Activated naive CD4-positive, alpha-beta T cell treated with anti-CD3 and anti-CD28 coated beads, Interleukin-2, amount 50 U/mL, for 24 hours (primary cell): ENCODE data around the gene YDJC.
"Not testable (repeated sequence)": the region's sequence is repeated elsewhere in the genome, so short reads cannot be mapped to it uniquely, and the experiment has no call there.

ENCODE experiments used
- H3K27ac Mint-ChIP-seq: one replicate; pipeline ENCODE4 v1.8.0; 2021; ENCODE audit warnings: mild to moderate bottlenecking, mixed read lengths
- H3K27me3 Mint-ChIP-seq: one replicate; pipeline ENCODE4 v1.8.0; 2021; ENCODE audit warnings: mixed read lengths
- H3K36me3 Mint-ChIP-seq: one replicate; pipeline ENCODE4 v1.8.0; 2021; ENCODE audit warnings: mixed read lengths
- H3K4me1 Mint-ChIP-seq: one replicate; pipeline ENCODE4 v1.8.0; 2021; ENCODE audit warnings: mixed read lengths
- H3K4me3 Mint-ChIP-seq: one replicate; pipeline ENCODE4 v1.8.0; 2021; ENCODE audit warnings: mild to moderate bottlenecking, mixed read lengths
- H3K9me3 Mint-ChIP-seq: one replicate; pipeline ENCODE4 v1.8.0; 2021; ENCODE audit warnings: mixed read lengths

The YDJC gene

DNA sequence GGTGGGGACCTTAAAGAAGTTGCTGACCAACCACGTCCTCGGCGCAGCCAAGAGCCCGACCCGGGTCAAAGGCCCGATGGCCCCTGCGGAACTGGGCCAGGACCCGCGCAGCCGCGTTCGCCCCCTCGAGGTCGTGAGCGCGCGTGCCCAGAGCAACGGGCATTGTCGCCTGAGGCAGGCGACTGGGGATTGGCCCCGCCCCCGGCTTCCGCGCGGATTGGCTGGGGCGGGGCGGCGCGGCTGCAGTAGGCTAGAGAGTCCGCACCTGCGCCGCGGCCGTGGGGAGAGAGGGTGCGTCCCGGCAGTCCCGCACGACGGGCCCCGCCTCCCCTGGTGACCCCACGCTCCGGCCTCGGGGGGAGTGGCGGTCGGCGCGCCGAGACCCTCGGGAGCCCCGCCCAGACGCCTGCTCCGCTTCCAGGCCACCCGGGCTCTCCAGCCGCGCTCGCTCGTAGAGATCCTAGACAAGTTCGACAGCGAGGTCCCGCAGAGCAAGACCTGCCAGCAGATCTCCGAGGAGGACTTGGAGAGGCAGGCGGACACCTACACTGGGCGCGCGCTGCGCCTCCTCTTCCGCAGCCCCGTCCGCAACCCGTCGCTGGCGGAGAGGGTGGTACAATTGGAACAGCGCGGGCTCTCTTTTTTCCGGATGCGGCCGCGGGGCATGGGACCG is 27.7 kb upstream of the YDJC start:
- no peaks in the 10 kb centered on the region for H3K36me3 Mint-ChIP-seq
- no peaks in the 10 kb centered on the region for H3K27me3 Mint-ChIP-seq
- H3K4me1 Mint-ChIP-seq: peaks cover 17% of the 10 kb centered on the region
- H3K27ac Mint-ChIP-seq: no peak overlapping the region
- H3K9me3 Mint-ChIP-seq: no peaks in the 10 kb centered on the region
- peak overlapping the region; percentile 85 for H3K4me3 Mint-ChIP-seq

- H3K27me3 Mint-ChIP-seq: no peaks in the 10 kb centered on the region
- peaks cover 17% of the 10 kb centered on the region for H3K4me1 Mint-ChIP-seq
- no peaks in the 10 kb centered on the region for H3K9me3 Mint-ChIP-seq
- H3K27ac Mint-ChIP-seq: peak overlapping the region; percentile 73
- H3K36me3 Mint-ChIP-seq: no peaks in the 10 kb centered on the region
- peak overlapping the region; percentile 73 for H3K4me3 Mint-ChIP-seq
Measured at GRCh38 chr22:21657020-21657359, 27.2 kb upstream of the YDJC start.

DNA sequence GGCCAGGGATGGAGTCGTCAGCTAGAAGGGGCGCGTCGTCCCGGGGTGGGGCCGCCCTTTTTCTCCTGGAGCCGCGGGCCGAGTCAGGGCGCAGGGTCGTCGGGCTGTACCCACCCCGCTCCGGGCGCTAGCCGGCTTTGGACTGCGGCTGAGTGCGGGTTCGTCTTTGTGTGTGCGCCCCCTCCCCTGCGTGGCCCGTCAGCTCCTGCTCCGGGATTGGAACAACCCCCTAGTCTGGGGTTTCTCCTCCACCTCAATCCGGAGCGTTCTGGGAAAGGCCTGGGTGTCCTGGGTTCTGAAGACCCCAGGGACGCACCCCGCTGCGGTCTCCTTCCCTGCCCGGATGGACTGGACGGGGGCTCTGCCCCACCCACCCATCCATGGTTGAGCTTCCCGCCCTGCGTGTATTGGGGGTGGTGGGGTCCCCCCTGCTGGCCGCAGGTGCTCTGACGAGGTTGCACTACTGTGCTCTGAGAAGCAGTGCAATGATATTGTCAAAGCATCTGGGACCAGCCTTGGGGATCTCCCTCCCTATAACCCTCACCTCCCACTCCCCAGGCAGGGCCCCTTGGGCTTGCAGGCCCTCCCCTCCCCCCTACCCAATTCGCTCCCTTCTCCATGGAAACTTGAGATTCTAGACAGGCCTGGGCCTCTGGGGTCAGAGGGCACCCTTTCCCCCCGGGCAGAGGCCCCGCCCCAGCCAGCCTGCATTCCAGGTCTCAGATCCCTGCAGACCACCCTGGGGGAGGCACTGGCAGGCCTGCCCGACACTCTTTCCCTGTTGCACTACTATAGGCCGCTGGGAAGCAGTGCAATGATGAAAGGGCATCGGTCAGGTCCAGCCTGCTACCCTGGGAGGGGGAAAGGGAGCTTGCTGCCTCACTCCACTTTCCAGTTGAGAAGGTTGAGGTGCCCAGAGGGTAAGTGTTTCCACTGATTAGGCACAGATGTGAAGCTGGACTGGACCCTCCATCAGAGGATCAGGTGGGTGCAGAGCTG is 23.0 kb upstream of the YDJC start:
- Mint-ChIP-seq H3K27ac (no peak overlapping the region), H3K4me1 (peaks cover 35% of the 10 kb centered on the region), H3K36me3 (peaks cover 2% of the 10 kb centered on the region), H3K27me3 (no peaks in the 10 kb centered on the region), H3K9me3 (no peaks in the 10 kb centered on the region), H3K4me3 (peak overlapping the region; percentile 57)

- Mint-ChIP-seq H3K9me3 (no peaks in the 10 kb centered on the region), H3K4me3 (peak overlapping the region; percentile 89), H3K36me3 (peaks cover 2% of the 10 kb centered on the region), H3K27me3 (no peaks in the 10 kb centered on the region), H3K4me1 (peaks cover 29% of the 10 kb centered on the region), H3K27ac (no peak overlapping the region)
Measured at GRCh38 chr22:21652010-21652546, 22.3 kb upstream of the YDJC start.

- H3K27ac Mint-ChIP-seq: no peak overlapping the region
- no peaks in the 10 kb centered on the region for H3K9me3 Mint-ChIP-seq
- H3K4me3 Mint-ChIP-seq: peak overlapping the region; percentile 89
- H3K36me3 Mint-ChIP-seq: peaks cover 6% of the 10 kb centered on the region
- H3K27me3 Mint-ChIP-seq: no peaks in the 10 kb centered on the region
- peaks cover 28% of the 10 kb centered on the region for H3K4me1 Mint-ChIP-seq
Measured at GRCh38 chr22:21651521-21652009, 21.7 kb upstream of the YDJC start.

DNA sequence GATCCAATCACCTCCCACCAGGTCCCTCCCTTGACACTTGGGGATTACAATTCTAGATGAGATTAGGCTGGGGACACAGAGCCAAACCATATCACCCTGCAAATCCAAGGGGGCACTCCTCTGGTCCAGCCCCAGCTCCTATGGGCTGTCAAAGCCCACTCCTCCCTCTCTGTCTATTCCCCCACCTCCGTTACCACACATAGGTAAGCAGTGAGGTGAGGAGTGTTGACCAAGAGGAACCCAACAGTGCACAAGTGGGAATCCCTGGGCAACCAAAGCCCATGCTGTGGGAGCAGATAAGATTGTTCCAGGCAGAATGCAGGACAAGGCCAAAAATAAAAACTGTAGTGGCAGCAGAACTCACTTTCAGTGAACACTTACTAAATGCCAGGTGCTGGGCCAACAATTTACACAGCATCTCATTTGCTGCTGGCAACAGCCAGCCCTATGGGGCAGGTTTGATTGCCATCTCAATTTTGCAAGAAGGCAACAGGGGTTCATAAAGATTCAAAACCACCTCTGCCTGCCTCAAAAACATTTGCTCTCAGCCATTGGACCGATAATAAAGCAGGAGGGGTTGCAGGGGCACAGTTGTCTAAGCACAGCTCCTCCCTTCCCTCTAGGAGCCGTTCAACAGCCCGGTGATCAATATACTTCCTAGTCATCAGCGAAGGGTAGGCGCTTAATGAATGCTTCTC is 21.1 kb upstream of the YDJC start:
- Mint-ChIP-seq H3K36me3 (peaks cover 11% of the 10 kb centered on the region), H3K4me1 (peaks cover 26% of the 10 kb centered on the region), H3K27me3 (no peaks in the 10 kb centered on the region), H3K4me3 (peak overlapping the region; percentile 89), H3K27ac (no peak overlapping the region), H3K9me3 (no peaks in the 10 kb centered on the region)

- Mint-ChIP-seq H3K9me3 (no peaks in the 10 kb centered on the region), H3K27me3 (no peaks in the 10 kb centered on the region), H3K36me3 (peaks cover 11% of the 10 kb centered on the region), H3K4me3 (no peak overlapping the region), H3K4me1 (peaks cover 26% of the 10 kb centered on the region), H3K27ac (no peak overlapping the region)
Measured at GRCh38 chr22:21650280-21650679, 20.5 kb upstream of the YDJC start.

DNA sequence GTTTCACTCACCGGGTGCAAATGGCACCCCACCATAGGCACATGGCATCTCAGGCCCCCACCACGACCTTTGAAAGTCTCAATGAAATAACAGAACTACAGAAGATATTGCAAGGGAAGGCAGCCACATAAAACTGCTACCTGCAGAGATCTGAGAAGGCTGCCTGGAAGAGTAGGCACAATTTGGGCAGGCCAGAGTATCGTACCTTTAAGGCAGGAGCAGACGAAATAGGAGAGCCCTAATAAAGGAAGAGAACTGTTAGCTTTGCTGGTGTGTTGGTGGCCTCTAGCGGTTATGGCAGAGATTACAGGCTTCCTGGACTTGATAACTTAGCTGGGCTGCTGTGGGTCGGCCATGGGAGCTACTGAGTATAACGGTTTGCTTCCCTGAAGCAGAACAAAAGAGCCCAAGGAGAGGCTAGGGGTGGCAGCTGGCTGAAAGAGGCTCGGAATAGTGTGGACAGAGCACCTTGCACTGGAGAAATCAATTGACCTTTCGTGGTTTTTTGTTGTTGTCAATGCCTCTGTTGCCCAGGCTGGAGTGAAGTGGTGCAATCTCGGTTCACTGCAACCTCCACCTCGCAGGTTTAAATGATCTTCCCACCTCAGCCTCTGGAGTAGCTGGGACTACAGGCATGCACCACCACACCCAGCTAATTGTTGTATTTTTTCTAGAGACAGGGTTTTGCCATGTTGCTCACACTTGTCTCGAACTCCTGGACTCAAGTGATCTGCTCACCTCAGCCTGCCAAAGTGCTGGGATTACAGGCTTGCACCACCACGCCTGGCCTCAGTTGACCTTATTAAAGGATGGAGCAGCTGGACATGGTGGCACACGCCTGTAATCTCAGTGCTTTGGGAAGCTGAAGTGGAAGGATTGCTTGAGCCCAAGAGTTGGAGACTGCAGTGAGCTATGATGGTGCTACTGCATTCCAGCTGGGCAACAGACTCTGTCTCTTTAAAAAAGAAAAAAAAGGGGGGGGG is 17.1 kb upstream of the YDJC start:
- Mint-ChIP-seq H3K4me1 (peaks cover 41% of the 10 kb centered on the region), H3K4me3 (peak overlapping the region; percentile 24), H3K27me3 (no peaks in the 10 kb centered on the region), H3K36me3 (peaks cover 18% of the 10 kb centered on the region), H3K9me3 (no peaks in the 10 kb centered on the region), H3K27ac (peak overlapping the region; percentile 65)

- Mint-ChIP-seq H3K36me3 (peaks cover 18% of the 10 kb centered on the region), H3K4me1 (peaks cover 42% of the 10 kb centered on the region)
- H3K27me3 Mint-ChIP-seq, H3K9me3 Mint-ChIP-seq, H3K4me3 Mint-ChIP-seq, H3K27ac Mint-ChIP-seq: not testable (repeated sequence)
Measured at GRCh38 chr22:21645513-21645912, 15.7 kb upstream of the YDJC start.

DNA sequence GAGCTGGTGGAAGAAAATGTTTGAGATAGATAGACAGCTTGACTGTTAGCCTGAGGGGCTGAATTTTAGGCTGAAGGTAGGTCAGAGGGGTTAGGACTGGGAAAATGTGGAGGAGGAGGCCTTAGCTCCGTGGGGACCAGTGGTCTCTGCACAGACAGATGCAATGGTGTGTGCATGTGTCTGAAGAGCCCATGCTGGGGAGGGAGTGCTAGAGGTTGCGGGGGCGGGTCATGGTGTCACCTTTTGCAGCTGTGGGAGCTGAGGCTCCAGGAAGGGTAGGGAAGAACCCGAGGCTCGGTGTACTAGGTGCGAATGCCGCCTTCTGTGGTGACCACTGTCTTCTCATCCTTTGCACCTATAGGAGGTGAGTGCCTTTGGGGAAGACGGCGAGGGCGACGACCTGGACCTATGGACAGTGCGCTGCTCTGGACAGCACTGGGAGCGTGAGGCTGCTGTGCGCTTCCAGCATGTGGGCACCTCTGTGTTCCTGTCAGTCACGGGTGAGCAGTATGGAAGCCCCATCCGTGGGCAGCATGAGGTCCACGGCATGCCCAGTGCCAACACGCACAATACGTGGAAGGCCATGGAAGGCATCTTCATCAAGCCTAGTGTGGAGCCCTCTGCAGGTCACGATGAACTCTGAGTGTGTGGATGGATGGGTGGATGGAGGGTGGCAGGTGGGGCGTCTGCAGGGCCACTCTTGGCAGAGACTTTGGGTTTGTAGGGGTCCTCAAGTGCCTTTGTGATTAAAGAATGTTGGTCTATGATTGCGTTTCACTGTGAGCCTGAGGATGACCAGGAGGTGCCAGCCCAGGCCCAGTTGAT is 13.9 kb upstream of the YDJC start:
- Mint-ChIP-seq H3K9me3 (no peaks in the 10 kb centered on the region), H3K36me3 (peaks cover 16% of the 10 kb centered on the region), H3K4me3 (peak overlapping the region; percentile 95), H3K27me3 (no peaks in the 10 kb centered on the region), H3K4me1 (peaks cover 37% of the 10 kb centered on the region), H3K27ac (peak overlapping the region; percentile 82)

DNA sequence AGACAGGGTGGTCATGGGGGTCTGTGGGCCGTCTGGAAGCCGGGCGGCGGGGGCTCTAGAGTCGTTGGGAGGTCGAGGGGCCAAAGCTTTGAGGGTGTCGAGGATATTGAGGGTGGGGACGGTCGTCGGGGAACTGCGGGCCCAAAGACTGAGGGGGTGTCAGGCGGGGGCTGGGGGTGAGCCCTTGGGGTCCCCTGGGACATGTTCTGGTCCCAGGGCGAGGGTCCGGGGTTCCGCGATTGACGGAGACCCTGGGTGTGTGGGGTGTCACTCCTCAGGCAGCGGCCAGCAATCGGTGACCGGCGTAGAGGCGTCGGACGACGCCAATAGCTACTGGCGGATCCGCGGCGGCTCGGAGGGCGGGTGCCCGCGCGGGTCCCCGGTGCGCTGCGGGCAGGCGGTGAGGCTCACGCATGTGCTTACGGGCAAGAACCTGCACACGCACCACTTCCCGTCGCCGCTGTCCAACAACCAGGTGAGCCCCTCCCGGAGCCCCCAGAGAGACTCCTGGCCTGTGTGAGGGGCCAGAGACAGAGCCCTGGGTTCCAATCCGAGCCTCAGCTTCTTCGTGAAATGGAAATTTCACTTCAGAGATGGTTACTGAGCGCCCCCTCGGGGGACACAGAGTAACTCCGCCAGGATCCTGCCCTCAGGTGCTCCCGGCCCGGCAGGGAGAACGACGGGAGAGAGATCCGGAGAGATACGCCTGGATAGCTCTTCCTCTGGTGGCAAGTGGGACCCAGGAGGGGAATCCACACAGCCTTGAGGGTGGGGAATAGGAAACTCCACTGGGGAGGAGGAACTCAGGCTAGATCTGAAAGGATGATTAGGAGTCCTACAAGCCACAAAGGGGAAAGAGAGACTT is 13.0 kb upstream of the YDJC start:
- no peaks in the 10 kb centered on the region for H3K27me3 Mint-ChIP-seq
- H3K4me3 Mint-ChIP-seq: peak overlapping the region; percentile 95
- peak overlapping the region; percentile 90 for H3K27ac Mint-ChIP-seq
- peaks cover 37% of the 10 kb centered on the region for H3K4me1 Mint-ChIP-seq
- H3K36me3 Mint-ChIP-seq: peaks cover 16% of the 10 kb centered on the region
- no peaks in the 10 kb centered on the region for H3K9me3 Mint-ChIP-seq

GRCh38 chr22:21641789-21642583 is 12.2 kb upstream of the YDJC start, which contains the start of gene SDF2L1:
Gene SDF2L1 (plus strand): TSS chr22:21642302. CDS start chr22:21642337, 35 bp downstream.
- H3K27me3 Mint-ChIP-seq: no peaks in the 10 kb centered on the region
- H3K9me3 Mint-ChIP-seq: no peaks in the 10 kb centered on the region
- peak within 1 kb of the TSS; percentile 90 for H3K27ac Mint-ChIP-seq
- peaks cover 16% of the 10 kb centered on the region for H3K36me3 Mint-ChIP-seq
- H3K4me3 Mint-ChIP-seq: peak within 1 kb of the TSS; percentile 95
- H3K4me1 Mint-ChIP-seq: peaks cover 37% of the 10 kb centered on the region
